Adrenal gland (tissue), 12 donors: ENCODE results near the gene HCN3. TPM values are rescaled to one million over a fixed set of nuclear protein-coding genes. Genes with fewer than 3 reads are reported as not detected.

ENCODE experiments used
- DNase-seq, 7 donors: peaks; one replicate each; pipeline ENCODE4 v3.0.0-alpha.2; 2019 to 2020
- H3K27ac ChIP-seq, 5 donors: fragments of 200-600 bp; sonication (generic) in 4 of 5; 1 replicate in 3 of 5; 2 replicates in 2 of 5; pipeline versions ENCODE4 v1.5.1 to v1.8.0; 2016 to 2020; ENCODE audit warnings: mild to moderate bottlenecking in 1 of 5
- H3K27me3 ChIP-seq: fragments of 200-600 bp; 2 replicates; pipeline ENCODE4 v1.8.0; 2021
- H3K36me3 ChIP-seq, 2 donors: fragments of 200-600 bp; replicated peaks in 1 of 2; 1 replicate in 1 of 2; 2 replicates in 1 of 2; pipeline versions ENCODE4 v1.5.1 to v1.8.0; 2018 to 2022
- H3K4me1 ChIP-seq, 2 donors: fragments of 200-600 bp; replicated peaks in 1 of 2; 1 replicate in 1 of 2; 2 replicates in 1 of 2; pipeline versions ENCODE4 v1.5.1 to v1.8.0; 2018 to 2021
- H3K4me3 ChIP-seq, 4 donors: fragments of 200-600 bp; sonication (generic) in 3 of 4; one replicate each; pipeline ENCODE4 v1.5.1; 2016 to 2018
- H3K9me3 ChIP-seq, 3 donors: fragments of 200-600 bp; sonication (generic) in 1 of 3; replicated peaks in 1 of 3; 1 replicate in 2 of 3; 2 replicates in 1 of 3; pipeline versions ENCODE4 v1.5.1 to v1.8.0; 2016 to 2021
- CTCF ChIP-seq, 6 experiments: fragments of 450-650 bp in 4 of 6; fragments of 200-600 bp in 2 of 6; sonication (generic) in 1 of 6; IDR thresholded peaks; 1 replicate in 5 of 6; 2 replicates in 1 of 6; pipeline versions ENCODE4 v1.5.1 to v1.8.0; 2016 to 2021; ENCODE audit warnings: antibody characterized with exemption in 6 of 6, mild to moderate bottlenecking in 2 of 6, moderate library complexity in 1 of 6
- POLR2A ChIP-seq, 2 donors: fragments of 450-650 bp; IDR thresholded peaks; one replicate each; pipeline ENCODE4 v1.6.1; 2017; ENCODE audit warnings: antibody characterized with exemption in 2 of 2, mild to moderate bottlenecking in 2 of 2, moderate library complexity in 1 of 2
- WGBS, 4 donors: extraction: QIAGEN DNeasy Blood & Tissue Kit in 2 of 4; methylation state at CpG; one replicate each; pipeline versions ENCODE4 v1.1.5 to v1.1.7; 2013 to 2017; 5-methylcytosine and 5-hydroxymethylcytosine counted together
- intact Hi-C, 2 donors: fragments of 100-400 bp; cut with DNase I; formaldehyde crosslinking; loops; one replicate each; pipeline versions ENCODE4 v1.14.1 to v1.15.0; 2022 to 2023
- polyA plus RNA-seq, 3 donors: library from polyadenylated mRNA; stranded (reverse); fragments of 200-250 nt in 2 of 3; fragments of 350-450 nt in 1 of 3; fragmentation: Illumina TruSeq in 1 of 3; extraction: RNeasy Lipid Tissue Mini Kit (QIAGEN cat#74804) in 1 of 3; gene quantifications; one replicate each; pipeline ENCODE4 v1.2.3, GENCODE V29; 2013 to 2014
- total RNA-seq, 9 donors: library from RNA; depleted of rRNA in 4 of 9; stranded (reverse); fragments of >200 nt in 4 of 9; fragments of 120-200 nt in 1 of 9; fragmentation: NEBNext Ultra II Directional in 1 of 9; extraction: Animal tissue kit (Norgen Biotek cat#: 25700) in 1 of 9; gene quantifications; one replicate each; pipeline versions ENCODE4 v1.1.0 to v1.2.4, GENCODE V29; 2013 to 2023
- donor health status: healthy with polysubstance abuse.
- donor health status: Bipolar disorder and iron deficiency.
- donor health status: DM: yes; HTN: yes; CAD: no.
- donor health status: DM: no; HTN: no; CAD: no.
- donor health status: DM: no; HTN: no; CAD: no.
- donor health status: DM: yes; HTN: yes; CAD: no.

The HCN3 gene
- total and polyA plus RNA-seq, 12 donors: 1.0 to 14.5 (median 3.7) TPM

- Histone ChIP-seq H3K4me3 (no peak overlapping the region), H3K27ac (no peak overlapping the region), H3K9me3 (no peaks in the 10 kb centered on the region), H3K27me3 (peaks cover 20% of the 10 kb centered on the region), H3K36me3 (no peaks in the 10 kb centered on the region), H3K4me1 (no peaks in the 10 kb centered on the region)
- TF ChIP-seq CTCF (IDR thresholded peaks at IDR 0.05) (no peak), POLR2A (IDR thresholded peaks at IDR 0.05) (no peak)
- intact Hi-C loops: no loop called here
- 84 to 92% (median 90%) methylated on average over 6 to 7 of the region's 7 CpGs for WGBS, 4 donors
- no peak for DNase-seq
Measured at GRCh38 chr1:155295942-155296267, 18.6 kb downstream of the HCN3 start.

DNA sequence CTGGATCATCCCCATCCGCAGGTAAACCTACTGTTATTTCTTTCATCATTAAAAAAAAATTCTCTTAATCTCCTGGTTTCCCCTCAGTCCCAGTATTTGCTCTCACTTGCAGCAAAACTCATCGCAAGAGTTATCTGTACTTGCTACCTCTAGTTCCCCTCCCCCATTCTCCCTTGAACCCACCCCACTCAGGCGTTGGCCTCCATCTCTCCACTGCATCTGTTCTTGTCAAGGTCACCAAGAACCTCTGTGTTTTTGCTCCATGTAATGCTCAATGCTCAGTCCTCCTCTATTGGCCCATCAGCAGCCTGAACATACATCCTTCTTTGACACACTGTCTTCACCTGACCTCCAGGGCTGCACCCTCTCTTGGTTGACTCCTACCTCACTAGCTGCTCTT lies 19.4 kb downstream of the HCN3 start:
- H3K27me3 ChIP-seq: peaks cover 20% of the 10 kb centered on the region
- H3K4me3 ChIP-seq: no peak overlapping the region
- no peaks in the 10 kb centered on the region for H3K9me3 ChIP-seq
- 65 to 71% (median 71%) methylated on average over 3 of the region's 3 CpGs for WGBS, 4 donors
- no peak for DNase-seq
- H3K27ac ChIP-seq: no peak overlapping the region
- no peaks in the 10 kb centered on the region for H3K4me1 ChIP-seq
- no peaks in the 10 kb centered on the region for H3K36me3 ChIP-seq
- TF ChIP-seq POLR2A (IDR thresholded peaks at IDR 0.05) (no peak), CTCF (IDR thresholded peaks at IDR 0.05) (no peak)
- intact Hi-C loops: no loop called here

- TF ChIP-seq POLR2A (IDR thresholded peaks at IDR 0.05): no peak
- TF ChIP-seq CTCF (IDR thresholded peaks at IDR 0.05): no peak
- no peaks in the 10 kb centered on the region for H3K36me3 ChIP-seq
- no peak for DNase-seq
- H3K4me1 ChIP-seq: no peaks in the 10 kb centered on the region
- no peak overlapping the region for H3K27ac ChIP-seq
- peaks cover 20% of the 10 kb centered on the region for H3K27me3 ChIP-seq
- 70 to 78% (median 76%) methylated on average over 7 of the region's 7 CpGs for WGBS, 4 donors
- H3K4me3 ChIP-seq: no peak overlapping the region
- no peaks in the 10 kb centered on the region for H3K9me3 ChIP-seq
- intact Hi-C loops: no loop called here
Measured at GRCh38 chr1:155297384-155297783, 20.1 kb downstream of the HCN3 start.

DNA sequence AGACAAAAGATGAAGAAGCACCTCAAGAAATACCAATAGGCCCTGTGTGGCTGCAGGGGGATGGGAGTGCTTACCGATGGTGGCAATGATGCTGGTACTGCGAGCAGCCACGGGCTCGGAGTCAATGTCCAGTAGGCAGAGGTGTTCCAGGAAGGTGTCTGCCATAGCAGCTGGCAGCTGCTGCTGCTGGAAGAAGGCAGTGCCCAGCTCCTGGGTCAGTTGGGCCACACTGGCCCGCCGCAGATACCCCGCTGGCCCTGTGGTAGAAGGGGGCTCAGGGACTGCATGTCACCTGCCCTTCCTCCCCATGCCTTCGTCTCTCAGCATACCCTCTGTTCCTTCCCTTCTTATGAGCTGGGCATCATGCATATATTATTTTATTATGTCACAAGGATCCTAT lies 22.8 kb downstream of the HCN3 start:
- no peaks in the 10 kb centered on the region for H3K4me1 ChIP-seq
- H3K4me3 ChIP-seq: no peak overlapping the region
- peaks cover 12% of the 10 kb centered on the region for H3K27me3 ChIP-seq
- no peaks in the 10 kb centered on the region for H3K9me3 ChIP-seq
- no peaks in the 10 kb centered on the region for H3K36me3 ChIP-seq
- intact Hi-C loops: no loop called here
- TF ChIP-seq CTCF (IDR thresholded peaks at IDR 0.05) (no peak), POLR2A (IDR thresholded peaks at IDR 0.05) (no peak)
- DNase-seq: no peak
- 87 to 95% (median 90%) methylated on average over 8 of the region's 8 CpGs for WGBS, 4 donors
- no peak overlapping the region for H3K27ac ChIP-seq
